Breast epithelium (tissue), 4 donors: ENCODE measurements around the gene PRKACA. TPM values are rescaled to one million over a fixed set of nuclear protein-coding genes. Genes with fewer than 3 reads are reported as not detected.
A peak's percentile ranks its signal among the peaks of the same experiment; 100 is the strongest.

ENCODE experiments used
- DNase-seq, 2 donors: peaks; one replicate each; pipeline ENCODE4 v3.0.0-alpha.2; 2019; ENCODE audit warnings: low spot score in 2 of 2
- H3K27ac ChIP-seq, 2 donors: fragments of 200-600 bp; sonication (generic) in 1 of 2; one replicate each; pipeline ENCODE4 v1.5.1; 2016 to 2019; ENCODE audit warnings: mild to moderate bottlenecking in 1 of 2
- H3K27me3 ChIP-seq, 2 donors: fragments of 200-600 bp; sonication (generic) in 1 of 2; one replicate each; pipeline versions ENCODE4 v1.5.1 to v1.6.0; 2017 to 2019; ENCODE audit warnings: control low read depth in 1 of 2, mild to moderate bottlenecking in 1 of 2
- H3K36me3 ChIP-seq: fragments of 200-600 bp; one replicate; pipeline ENCODE4 v1.5.1; 2019
- H3K4me1 ChIP-seq, 2 donors: fragments of 200-600 bp; sonication (generic); one replicate each; pipeline ENCODE4 v1.5.1; 2016 to 2019; ENCODE audit warnings: control low read depth in 1 of 2
- H3K4me3 ChIP-seq, 3 donors: fragments of 200-600 bp; sonication (generic); 1 replicate in 2 of 3; 2 replicates in 1 of 3; pipeline ENCODE4 v1.5.1; 2016 to 2019; ENCODE audit warnings: mild to moderate bottlenecking in 3 of 3, moderate library complexity in 2 of 3
- H3K9me3 ChIP-seq, 2 donors: fragments of 200-600 bp; sonication (generic) in 1 of 2; one replicate each; pipeline ENCODE4 v1.5.1; 2016 to 2019; ENCODE audit warnings: control low read depth in 1 of 2
- CTCF ChIP-seq, 3 donors: fragments of 450-650 bp; IDR thresholded peaks; one replicate each; pipeline ENCODE4 v1.5.1; 2016 to 2017; ENCODE audit warnings: antibody characterized with exemption in 3 of 3, mild to moderate bottlenecking in 3 of 3, moderate library complexity in 3 of 3
- POLR2A ChIP-seq: fragments of 450-650 bp; IDR thresholded peaks from one replicate; pipeline ENCODE4 v1.6.1; 2016; ENCODE audit warnings: antibody characterized with exemption, mild to moderate bottlenecking, moderate library complexity
- POLR2AphosphoS5 ChIP-seq, 3 donors: sonication (generic); formaldehyde crosslinking; IDR thresholded peaks; one replicate each; pipeline ENCODE4 v1.6.1; 2017; ENCODE audit warnings: antibody characterized with exemption in 3 of 3
- intact Hi-C: fragments of 100-400 bp; cut with DNase I; formaldehyde crosslinking; loops from one replicate; pipeline ENCODE4 v1.15.1; 2023; ENCODE audit warnings: low total_unique reads
- total RNA-seq, 3 donors: library from RNA; depleted of rRNA; stranded (reverse); fragments of >200 nt; gene quantifications; one replicate each; pipeline ENCODE4 v1.1.0, GENCODE V29; 2016

PRKACA gene
- total RNA-seq, 3 donors from 2014 or later = 27.2 to 44.8 (median 35.4) TPM

GRCh38 chr19:14116525-14116917 lies 1.0 kb downstream of the PRKACA start:
- TF ChIP-seq CTCF (IDR thresholded peaks at IDR 0.05) (no peak), POLR2AphosphoS5 (IDR thresholded peaks at IDR 0.05) (no peak), POLR2A (no peak)
- intact Hi-C loops = no loop called here

GRCh38 chr19:14115756-14116155 lies 1.8 kb downstream of the PRKACA start:
- Histone ChIP-seq H3K27ac (peak overlapping the region; percentile 98 to 100), H3K9me3 (no peaks in the 10 kb centered on the region), H3K27me3 (no peaks in the 10 kb centered on the region), H3K36me3 (no peaks in the 10 kb centered on the region), H3K4me1 (peaks cover 27 to 30% of the 10 kb centered on the region in 2 donors), H3K4me3 (peak overlapping the region in 2 of 3 donors; percentile 94 to 99)
- intact Hi-C loops = no loop called here
- TF ChIP-seq CTCF (IDR thresholded peaks at IDR 0.05) (no peak), POLR2AphosphoS5 (IDR thresholded peaks at IDR 0.05) (no peak), POLR2A (no peak)
- DNase-seq = no peak

More at GRCh38 chr19:14116525-14116917, 1.0 kb downstream of the PRKACA start:
- Histone ChIP-seq H3K4me3 (peak overlapping the region; percentile 94 to 99 (median 95)), H3K4me1 (peaks cover 27 to 30% of the 10 kb centered on the region in 2 donors), H3K27me3 (no peaks in the 10 kb centered on the region), H3K27ac (peak overlapping the region; percentile 98 to 100), H3K36me3 (no peaks in the 10 kb centered on the region), H3K9me3 (no peaks in the 10 kb centered on the region)
- no peak for DNase-seq

DNA sequence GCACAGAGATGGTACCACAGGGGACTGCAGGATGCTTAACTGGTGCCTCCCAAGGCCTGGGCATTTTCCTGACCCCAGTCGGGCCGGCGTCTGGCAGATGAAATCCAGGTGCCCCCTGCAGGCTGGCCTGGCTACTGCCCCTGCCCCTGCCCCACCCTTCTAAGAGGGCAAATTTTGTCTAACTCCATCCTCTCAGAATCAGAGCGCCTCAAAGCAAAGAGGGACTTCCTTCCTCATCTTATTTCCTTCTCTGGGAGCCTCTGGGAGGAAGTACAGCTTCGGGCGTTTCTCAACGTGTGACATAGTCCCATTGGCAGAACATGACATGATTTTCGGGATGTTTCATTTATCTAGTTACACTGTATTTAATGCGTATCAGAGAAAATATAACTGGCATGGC lies 2.7 kb downstream of the PRKACA start:
- no peak for TF ChIP-seq POLR2A
- TF ChIP-seq CTCF (IDR thresholded peaks at IDR 0.05) = peak; percentile 27 to 52 (median 27)
- Histone ChIP-seq H3K36me3 (no peaks in the 10 kb centered on the region), H3K4me3 (no peak overlapping the region), H3K27me3 (no peaks in the 10 kb centered on the region), H3K9me3 (no peaks in the 10 kb centered on the region), H3K27ac (peak overlapping the region; percentile 85 to 93), H3K4me1 (peaks cover 27 to 30% of the 10 kb centered on the region in 2 donors)
- DNase-seq = no peak
- intact Hi-C loops = no loop called here

- TF ChIP-seq CTCF (IDR thresholded peaks at IDR 0.05) (no peak), POLR2AphosphoS5 (IDR thresholded peaks at IDR 0.05) (no peak), POLR2A (no peak)
- Histone ChIP-seq H3K27ac (peak overlapping the region; percentile 85 to 93), H3K36me3 (no peaks in the 10 kb centered on the region), H3K4me3 (no peak overlapping the region), H3K27me3 (no peaks in the 10 kb centered on the region), H3K9me3 (no peaks in the 10 kb centered on the region), H3K4me1 (peaks cover 27 to 28% of the 10 kb centered on the region in 2 donors)
- intact Hi-C loops = no loop called here
- DNase-seq = no peak
Measured at GRCh38 chr19:14114439-14114838, 3.1 kb downstream of the PRKACA start.

GRCh38 chr19:14113762-14114414 lies 3.7 kb downstream of the PRKACA start:
- Histone ChIP-seq H3K9me3 (no peaks in the 10 kb centered on the region), H3K4me3 (peak overlapping the region in 1 of 3 donors; percentile 61), H3K4me1 (peaks cover 22 to 26% of the 10 kb centered on the region in 2 donors), H3K27me3 (no peaks in the 10 kb centered on the region), H3K36me3 (no peaks in the 10 kb centered on the region), H3K27ac (peak overlapping the region; percentile 85 to 93)
- intact Hi-C loops = no loop called here
- no peak for TF ChIP-seq CTCF (IDR thresholded peaks at IDR 0.05)
- TF ChIP-seq POLR2A = no peak
- no peak for DNase-seq
